GM12865 (cell line): ENCODE results near the gene RAPGEF3.

ENCODE experiments used
- DNase-seq: peaks from one replicate; pipeline ENCODE4 v3.0.0; 2010; ENCODE audit warnings: low read depth
- H3K4me3 ChIP-seq: 2 replicates; pipeline ENCODE4 v1.5.1; 2011; ENCODE audit warnings: mild to moderate bottlenecking, low read depth, low read length, control low read depth
- TF ChIP-seq, protein P1 (sequence below): IDR thresholded peaks from 2 replicates; pipeline ENCODE4 v1.5.1; 2011; ENCODE audit warnings: low read length, control low read depth, low read depth, inconsistent platforms; ENCODE audit not compliant: insufficient read depth; ENCODE audit errors: missing control alignments

The RAPGEF3 gene

DNA sequence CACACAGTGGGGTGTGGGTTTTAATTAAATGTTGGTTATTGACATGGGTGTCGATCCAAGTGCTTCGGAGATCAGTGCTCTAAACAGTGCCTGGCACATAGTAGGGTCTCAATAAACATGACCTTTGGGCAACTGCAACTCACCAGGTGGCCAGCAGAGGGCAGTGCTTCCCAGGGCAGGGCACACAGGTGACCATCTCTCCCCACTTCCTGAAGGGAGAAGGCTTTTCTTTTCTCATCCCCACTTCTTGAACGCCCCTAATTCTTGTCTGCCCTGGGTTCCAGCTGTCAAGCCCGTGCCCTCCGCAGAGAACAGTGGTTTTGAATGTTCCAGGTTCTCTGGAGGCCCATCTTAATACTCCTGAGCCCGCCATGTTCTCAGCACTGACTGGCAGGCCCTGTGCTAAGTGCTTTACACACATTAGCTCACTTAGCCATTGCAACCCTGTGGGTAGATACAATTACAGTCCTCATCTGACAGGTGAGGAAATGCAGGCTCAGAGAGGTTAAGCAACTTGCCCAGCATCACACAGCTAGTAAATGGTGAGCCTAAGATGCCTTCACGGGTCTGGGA is 16.3 kb downstream of the RAPGEF3 start:
- peak; percentile 71 for DNase-seq
- H3K4me3 ChIP-seq: no peak overlapping the region
- TF ChIP-seq, protein P1, sequence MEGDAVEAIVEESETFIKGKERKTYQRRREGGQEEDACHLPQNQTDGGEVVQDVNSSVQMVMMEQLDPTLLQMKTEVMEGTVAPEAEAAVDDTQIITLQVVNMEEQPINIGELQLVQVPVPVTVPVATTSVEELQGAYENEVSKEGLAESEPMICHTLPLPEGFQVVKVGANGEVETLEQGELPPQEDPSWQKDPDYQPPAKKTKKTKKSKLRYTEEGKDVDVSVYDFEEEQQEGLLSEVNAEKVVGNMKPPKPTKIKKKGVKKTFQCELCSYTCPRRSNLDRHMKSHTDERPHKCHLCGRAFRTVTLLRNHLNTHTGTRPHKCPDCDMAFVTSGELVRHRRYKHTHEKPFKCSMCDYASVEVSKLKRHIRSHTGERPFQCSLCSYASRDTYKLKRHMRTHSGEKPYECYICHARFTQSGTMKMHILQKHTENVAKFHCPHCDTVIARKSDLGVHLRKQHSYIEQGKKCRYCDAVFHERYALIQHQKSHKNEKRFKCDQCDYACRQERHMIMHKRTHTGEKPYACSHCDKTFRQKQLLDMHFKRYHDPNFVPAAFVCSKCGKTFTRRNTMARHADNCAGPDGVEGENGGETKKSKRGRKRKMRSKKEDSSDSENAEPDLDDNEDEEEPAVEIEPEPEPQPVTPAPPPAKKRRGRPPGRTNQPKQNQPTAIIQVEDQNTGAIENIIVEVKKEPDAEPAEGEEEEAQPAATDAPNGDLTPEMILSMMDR: peak; percentile 98

DNA sequence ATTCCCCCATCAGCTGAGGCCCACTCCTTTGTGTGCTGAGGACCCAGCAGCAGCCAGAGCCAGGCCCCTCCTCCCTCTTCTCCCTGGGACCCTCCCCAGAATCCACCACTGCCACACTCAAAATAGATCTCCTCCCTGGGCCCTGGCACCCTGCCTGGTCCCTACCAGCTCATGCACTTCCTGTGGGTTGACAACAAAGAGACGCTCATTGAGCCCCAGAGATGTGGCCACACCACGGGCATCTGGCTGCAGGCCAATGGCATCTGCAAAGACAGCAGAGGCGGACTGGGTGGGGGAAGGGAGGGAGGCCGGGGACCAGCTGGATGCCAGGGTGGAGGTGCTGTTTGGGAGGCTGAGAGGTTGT is 17.4 kb downstream of the RAPGEF3 start:
- peak; percentile 75 for DNase-seq
- TF ChIP-seq, protein P1: no peak
- H3K4me3 ChIP-seq: no peak overlapping the region

DNA sequence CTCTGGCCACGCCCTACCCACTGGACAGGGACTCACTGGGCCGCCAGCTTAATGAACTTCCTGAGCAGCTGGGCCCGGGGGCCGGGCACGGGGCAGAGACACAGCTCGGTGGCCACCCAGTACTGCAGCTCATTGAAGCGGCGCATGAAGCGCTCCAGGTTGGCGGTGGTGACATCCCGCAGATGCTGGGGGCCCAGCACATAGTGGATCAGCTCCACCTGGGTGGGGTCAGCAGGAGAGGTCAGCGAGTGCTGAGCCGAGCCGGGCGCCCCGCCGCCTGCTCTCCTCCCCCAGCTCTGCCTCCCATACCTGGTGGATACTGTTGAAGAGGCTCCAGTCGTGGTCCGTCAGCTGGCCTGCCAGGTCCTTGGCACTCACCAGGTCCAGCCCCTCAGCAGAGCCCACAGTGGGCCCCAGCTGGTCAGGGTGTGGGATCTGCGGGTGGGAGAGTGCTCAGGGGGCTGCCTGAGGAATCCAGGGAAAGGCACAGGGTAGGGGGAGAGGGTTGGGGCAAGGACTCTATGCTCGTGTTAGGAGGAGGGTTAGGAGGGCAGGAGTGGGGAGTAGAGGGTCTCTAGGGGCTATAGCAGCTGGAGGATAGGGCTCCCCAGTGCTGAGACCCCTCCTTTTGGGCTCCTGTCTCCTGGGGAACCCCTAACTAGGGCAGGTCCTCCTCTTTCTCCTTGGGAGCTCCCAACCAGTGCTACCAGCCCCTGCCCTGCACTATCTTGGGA is 17.9 kb downstream of the RAPGEF3 start:
- TF ChIP-seq, protein P1: no peak
- DNase-seq: peak; percentile 50
- peak overlapping the region; percentile 24 for H3K4me3 ChIP-seq

DNA sequence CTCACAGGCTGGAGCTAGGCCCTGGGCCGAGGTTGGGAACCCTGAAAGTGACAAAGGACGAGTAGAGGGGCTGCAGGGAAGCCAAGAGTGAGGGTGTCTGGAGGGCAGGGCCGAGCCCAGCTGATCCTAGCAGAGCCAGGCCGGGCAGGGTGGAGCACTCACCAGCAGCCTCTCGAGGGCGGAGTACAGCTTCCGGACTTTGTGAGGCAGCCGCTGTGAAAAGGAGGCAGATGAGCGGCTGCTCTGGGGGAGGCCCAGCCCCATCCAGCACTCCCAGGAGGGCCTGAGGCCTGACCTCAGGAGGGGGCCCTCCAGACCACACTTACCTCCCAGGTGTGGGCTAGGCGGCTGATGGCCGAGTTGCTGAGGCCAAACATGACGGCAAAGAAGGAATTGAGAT is 18.7 kb downstream of the RAPGEF3 start:
- H3K4me3 ChIP-seq: peak overlapping the region; percentile 24
- DNase-seq: peak; percentile 74
- TF ChIP-seq, protein P1: no peak

DNA sequence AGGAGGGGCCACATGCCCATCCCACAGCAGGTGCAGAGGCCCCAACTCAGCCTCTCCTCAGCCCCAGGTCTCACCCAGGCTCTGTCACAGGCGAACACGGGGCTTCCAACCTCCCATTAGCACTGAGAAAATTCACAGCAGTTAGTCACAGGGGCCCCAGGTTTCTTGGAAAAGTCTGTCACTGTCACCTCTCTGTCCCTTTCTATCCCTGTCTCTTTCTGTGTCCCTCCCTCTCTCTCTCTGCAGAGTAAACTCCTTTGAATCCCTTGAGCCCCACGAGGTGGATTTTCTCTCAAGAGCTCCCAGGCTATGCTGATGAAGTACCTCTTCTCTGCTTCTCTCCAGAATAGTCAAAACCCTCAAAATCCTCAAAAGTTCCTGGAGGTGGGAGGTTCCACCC is 19.4 kb downstream of the RAPGEF3 start:
- TF ChIP-seq, protein P1: no peak
- no peak overlapping the region for H3K4me3 ChIP-seq

DNA sequence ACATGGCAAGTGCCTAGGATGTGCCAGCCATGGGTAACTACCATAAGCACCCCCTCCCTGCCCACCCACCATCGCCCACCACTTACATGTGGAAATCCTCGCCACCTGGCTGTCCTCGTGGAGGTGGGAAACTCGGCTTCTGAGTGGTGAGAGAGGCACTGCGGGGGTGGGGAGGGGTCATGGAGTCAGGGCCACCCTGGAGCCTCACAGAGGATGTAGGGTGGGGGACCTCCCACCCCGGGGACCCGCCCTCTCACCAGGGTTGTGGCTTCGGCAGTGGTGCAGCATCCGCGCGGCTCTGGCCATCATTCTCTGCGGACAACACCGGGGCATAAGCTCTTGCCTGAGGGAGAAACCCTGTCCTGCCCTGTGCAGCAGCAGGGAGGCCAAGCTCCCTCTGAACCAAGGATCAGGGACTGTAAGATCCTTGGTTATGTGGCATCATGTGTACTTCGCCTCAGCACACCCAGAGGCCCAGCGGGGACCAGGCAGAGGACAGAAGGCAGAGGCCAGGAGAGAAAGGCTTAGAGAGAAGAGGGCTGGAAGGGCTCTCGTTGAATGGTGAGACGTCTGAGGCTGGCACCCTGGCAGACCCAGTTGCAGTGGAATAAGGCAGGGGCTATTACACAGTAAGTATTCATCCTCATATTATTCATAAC is 20.6 kb downstream of the RAPGEF3 start:
- DNase-seq: no peak
- no peak overlapping the region for H3K4me3 ChIP-seq
- TF ChIP-seq, protein P1: no peak

More for the DNA sequence above, 19.4 kb downstream of the RAPGEF3 start:
- DNase-seq: no peak
